HepG2 (cell line): Measurements from ENCODE around the gene ANP32A. TPM values are rescaled to one million over a fixed set of nuclear protein-coding genes. Genes with fewer than 3 reads are reported as not detected.

Experiments
- ATAC-seq: fragments of 200-7000 bp; cut with Tn5 transposase; 3 replicates; pipeline ENCODE4 v1.9.1; 2020; ENCODE audit warnings: mild to moderate bottlenecking, moderate library complexity
- BruUV-seq: library from RNA; stranded (reverse); fragments of 400-500 nt; replicated peaks from 2 replicates; lab custom pipeline; 2021; lab: Mats Ljungman, UMichigan
- CTCF ChIA-PET: fragments of 300-600 bp; formaldehyde crosslinking; extraction: SDS; loops from one replicate; lab custom pipeline; 2021; ENCODE audit warnings: low total read pairs, inconsistent platforms, low intra/inter-chr PET ratio; lab: Yijun Ruan, JAX
- POLR2A ChIA-PET: fragments of 350-600 bp; sonication (Branson Sonifier 250); formaldehyde crosslinking; loops from one replicate; lab custom pipeline; 2020; ENCODE audit warnings: antibody characterized with exemption, inconsistent platforms; lab: Yijun Ruan, JAX
- DNase-seq: peaks from one replicate; pipeline ENCODE4 v3.0.0-alpha.2; 2015; ENCODE audit warnings: low spot score
- FAIRE-seq: peaks from 3 replicates; lab custom pipeline; 2011; peaks lifted over from hg19 to GRCh38; lab: Jason Lieb, UNC
- H2AFZ ChIP-seq: one replicate; pipeline ENCODE4 v1.6.1; 2011; ENCODE audit warnings: low read length, inconsistent platforms
- H3K27ac ChIP-seq: fragments of 300-600 bp; 3 replicates; pipeline ENCODE4 v1.8.0; 2011; ENCODE audit warnings: mixed run types, mild to moderate bottlenecking, mixed read lengths, low read length, inconsistent platforms; ENCODE audit not compliant: insufficient read depth; ENCODE audit errors: extremely low read length
- H3K27me3 ChIP-seq, 2 experiments: fragments of 200-600 bp in 1 of 2; 2 replicates in 1 of 2; 3 replicates in 1 of 2; pipeline versions ENCODE4 v1.6.0 to v1.8.0; 2011; ENCODE audit warnings: low read length in 2 of 2, mild to moderate bottlenecking in 2 of 2, moderate library complexity in 2 of 2, inconsistent platforms in 1 of 2; ENCODE audit not compliant: insufficient read depth in 2 of 2, control insufficient read depth in 1 of 2
- H3K36me3 ChIP-seq, 2 experiments: fragments of 200-600 bp in 1 of 2; replicated peaks in 1 of 2; 2 replicates in 1 of 2; 3 replicates in 1 of 2; pipeline versions ENCODE4 v1.5.1 to v1.8.0; 2011; ENCODE audit warnings: low read length in 2 of 2, inconsistent platforms in 1 of 2; ENCODE audit not compliant: insufficient read depth in 2 of 2, control insufficient read depth in 1 of 2
- H3K4me1 ChIP-seq: 2 replicates; pipeline ENCODE4 v1.5.1; 2012; ENCODE audit warnings: low read length, inconsistent platforms; ENCODE audit not compliant: insufficient read depth
- H3K4me2 ChIP-seq: 2 replicates; pipeline ENCODE4 v1.6.0; 2011; ENCODE audit warnings: low read depth, low read length, inconsistent platforms
- H3K4me3 ChIP-seq, 3 experiments: fragments of 200-600 bp in 1 of 3; sonication (generic), shearing (Covaris generic) in 1 of 3; replicated peaks in 1 of 3; 2 replicates each; pipeline ENCODE4 v1.5.1; 2011 to 2016; ENCODE audit warnings: low read length in 3 of 3, inconsistent platforms in 2 of 3, low read depth in 2 of 3, mild to moderate bottlenecking in 2 of 3, control low read depth in 1 of 3, mixed read lengths in 1 of 3; ENCODE audit not compliant: insufficient read depth in 1 of 3
- H3K79me2 ChIP-seq: one replicate; pipeline ENCODE4 v1.6.1; 2011; ENCODE audit warnings: low read length, inconsistent platforms; ENCODE audit not compliant: insufficient read depth
- H3K9ac ChIP-seq: 2 replicates; pipeline ENCODE4 v1.6.0; 2011; ENCODE audit warnings: mild to moderate bottlenecking, low read depth, low read length, inconsistent platforms; ENCODE audit not compliant: insufficient read depth
- H3K9me3 ChIP-seq: 2 replicates; pipeline ENCODE4 v1.5.1; 2012; ENCODE audit warnings: mild to moderate bottlenecking, low read length
- H4K20me1 ChIP-seq: 2 replicates; pipeline ENCODE4 v1.6.0; 2011; ENCODE audit warnings: inconsistent platforms, mild to moderate bottlenecking, low read length, moderate library complexity; ENCODE audit not compliant: insufficient read depth
- ATF7 ChIP-seq, 2 experiments: fragments of 450-650 bp in 1 of 2; sonication (generic) in 1 of 2; formaldehyde crosslinking in 1 of 2; IDR thresholded peaks; 2 replicates each; pipeline versions ENCODE4 v1.4.0 to v1.6.1; 2016 to 2020; ENCODE audit warnings: antibody characterized with exemption in 1 of 2, mild to moderate bottlenecking in 1 of 2, missing genetic modification reagents in 1 of 2
- CBX1 ChIP-seq: IDR thresholded peaks from one replicate; pipeline ENCODE4 v1.6.1; 2016; ENCODE audit warnings: antibody characterized with exemption, low read depth
- HNRNPUL1 ChIP-seq: fragments of 200-400 bp; formaldehyde crosslinking; IDR thresholded peaks from 2 replicates; pipeline ENCODE4 v1.6.1; 2017; ENCODE audit warnings: low read depth, mild to moderate bottlenecking, low read length, moderate library complexity
- NR2C2 ChIP-seq: sonication (generic); formaldehyde crosslinking; IDR thresholded peaks from 2 replicates; pipeline ENCODE4 v1.4.0; 2020; ENCODE audit warnings: missing genetic modification reagents, mild to moderate bottlenecking, moderate library complexity, borderline replicate concordance
- PHF8 ChIP-seq: sonication (generic); formaldehyde crosslinking; IDR thresholded peaks from 2 replicates; pipeline ENCODE4 v1.5.0; 2020; ENCODE audit warnings: missing genetic modification reagents
- POGZ ChIP-seq: sonication (generic); formaldehyde crosslinking; IDR thresholded peaks from 2 replicates; pipeline ENCODE4 v1.4.0; 2020; ENCODE audit warnings: mild to moderate bottlenecking, missing genetic modification reagents
- RELA ChIP-seq: sonication (generic); formaldehyde crosslinking; IDR thresholded peaks from 2 replicates; pipeline ENCODE4 v1.4.0; 2020; ENCODE audit warnings: missing genetic modification reagents
- ZFP41 ChIP-seq: sonication (generic); formaldehyde crosslinking; IDR thresholded peaks from 2 replicates; pipeline ENCODE4 v1.4.0; 2020; ENCODE audit warnings: mild to moderate bottlenecking, missing genetic modification reagents, borderline replicate concordance
- ZFP90 ChIP-seq: sonication (generic); formaldehyde crosslinking; IDR thresholded peaks from 2 replicates; pipeline ENCODE4 v1.8.0; 2022; ENCODE audit warnings: missing genetic modification reagents, mild to moderate bottlenecking, inconsistent platforms, borderline replicate concordance
- ZNF367 ChIP-seq: sonication (generic); formaldehyde crosslinking; IDR thresholded peaks from 2 replicates; pipeline ENCODE4 v1.4.0; 2020; ENCODE audit warnings: missing genetic modification reagents, borderline replicate concordance
- ZNF747 ChIP-seq: sonication (generic); formaldehyde crosslinking; IDR thresholded peaks from 2 replicates; pipeline ENCODE4 v1.8.1; 2023; ENCODE audit warnings: missing genetic modification reagents, mild to moderate bottlenecking, borderline replicate concordance
- WGBS: methylation state at CpG from one replicate; pipeline ENCODE4 v1.1.6; 2017; ENCODE audit warnings: low lambda C conversion rate; 5-methylcytosine and 5-hydroxymethylcytosine counted together
- in situ Hi-C: cut with HindIII; loops from 2 replicates; pipeline ENCODE4 v1.10.0; 2017; ENCODE audit warnings: low pct_unique_long_range_greater_than_20kb; ENCODE audit not compliant: extremely low pct_ligation_motif_present
- intact Hi-C: fragments of 100-400 bp; cut with micrococcal nuclease; formaldehyde crosslinking; loops from one replicate; pipeline ENCODE4 v1.10.0; 2022; ENCODE audit not compliant: unreplicated experiment
- polyA plus RNA-seq, 8 experiments: library from polyadenylated mRNA; depleted of rRNA in 3 of 8; stranded (reverse) in 7 of 8; unstranded in 1 of 8; fragments of >200 nt; fragmentation: Illumina TruSeq in 4 of 8; extraction: Trizol in 4 of 8; gene quantifications; 2 replicates each; pipeline versions ENCODE4 v1.2.1 to v1.2.3, GENCODE V29; 2011 to 2016; ENCODE audit warnings: low read depth in 4 of 8, missing spikeins in 1 of 8, mixed read lengths in 1 of 8; ENCODE audit not compliant: insufficient read depth in 1 of 8
- total RNA-seq, 5 experiments: library from RNA; depleted of rRNA; stranded (reverse); fragments of >200 nt; fragmentation: Illumina TruSeq; extraction: Trizol; gene quantifications; 2 replicates each; pipeline ENCODE4 v1.2.3, GENCODE V29; 2016; ENCODE audit warnings: low read depth in 1 of 5
- TF ChIP-seq, protein P1 (sequence below): sonication (generic); formaldehyde crosslinking; IDR thresholded peaks from 2 replicates; pipeline ENCODE4 v1.4.0; 2020; ENCODE audit warnings: missing genetic modification reagents, borderline replicate concordance
- TF ChIP-seq, protein P2 (sequence below): sonication (generic); formaldehyde crosslinking; IDR thresholded peaks from 2 replicates; pipeline ENCODE4 v1.5.0; 2020; ENCODE audit warnings: mild to moderate bottlenecking, low read depth, missing genetic modification reagents, borderline replicate concordance
- TF ChIP-seq, protein P3 (sequence below): IDR thresholded peaks from 2 replicates; pipeline ENCODE4 v1.6.1; 2016
- TF ChIP-seq, protein P4 (sequence below): sonication (generic); formaldehyde crosslinking; IDR thresholded peaks from 2 replicates; pipeline ENCODE4 v1.4.0; 2020; ENCODE audit warnings: missing genetic modification reagents

The ANP32A gene
- total and polyA plus RNA-seq, 2 of the 13 experiments (the other 11 are each of a cell fraction or from before 2014, with no cell fraction given), result 60.6 to 206 TPM

DNA sequence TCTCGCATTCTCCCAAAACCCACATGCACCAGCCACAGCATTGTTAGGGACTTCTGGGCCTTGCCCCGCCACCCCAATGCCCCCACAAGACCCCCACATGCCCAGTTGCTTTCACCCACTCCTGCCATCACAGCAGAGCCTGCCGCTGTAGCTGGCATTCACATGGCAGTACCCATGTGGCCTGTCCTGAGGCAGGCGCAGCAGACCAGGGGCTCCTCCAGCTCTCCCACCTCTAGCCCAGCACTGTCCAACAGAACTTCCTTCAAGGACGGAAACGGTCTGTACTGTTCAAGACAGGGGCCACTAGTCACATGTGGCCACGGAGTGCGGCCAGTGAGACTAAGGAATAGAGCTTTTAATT, 32.5 kb downstream of the ANP32A start:
- H3K4me1 ChIP-seq, result peaks cover 16% of the 10 kb centered on the region
- whole genome bisulfite sequencing, result 96% methylated on average over 8 of the region's 8 CpGs
- in situ Hi-C loops, result no loop called here
- ChIA-PET CTCF (no interaction called here), POLR2A (interaction anchor here (1.3 to 2.2 kb wide), 2 partner anchors 28 to 30 kb away, joined by 4 to 6 read pairs; no protein-coding TSS in a partner anchor)
- FAIRE-seq (no peak), DNase-seq (no peak), ATAC-seq (no peak)
- no peak overlapping the region for H3K27ac ChIP-seq
- H3K9me3 ChIP-seq, result no peaks in the 10 kb centered on the region
- H3K27me3 ChIP-seq, result no peaks in the 10 kb centered on the region
- no peak overlapping the region for H3K4me2 ChIP-seq
- intact Hi-C loops, result no loop called here
- H3K9ac ChIP-seq, result no peak overlapping the region
- TF ChIP-seq CBX1 (no peak), ZNF747 (CRISPR knock-in tag) (no peak), ATF7 (IDR thresholded peaks at IDR 0.05) (no peak), ATF7 (CRISPR knock-in tag; IDR thresholded peaks at IDR 0.05) (no peak), NR2C2 (CRISPR knock-in tag) (no peak), ZFP41 (CRISPR knock-in tag) (no peak), RELA (no peak), HNRNPUL1 (no peak), POGZ (no peak), PHF8 (CRISPR knock-in tag) (no peak), ZFP90 (no peak), ZNF367 (CRISPR knock-in tag) (no peak)
- TF ChIP-seq, protein P1, sequence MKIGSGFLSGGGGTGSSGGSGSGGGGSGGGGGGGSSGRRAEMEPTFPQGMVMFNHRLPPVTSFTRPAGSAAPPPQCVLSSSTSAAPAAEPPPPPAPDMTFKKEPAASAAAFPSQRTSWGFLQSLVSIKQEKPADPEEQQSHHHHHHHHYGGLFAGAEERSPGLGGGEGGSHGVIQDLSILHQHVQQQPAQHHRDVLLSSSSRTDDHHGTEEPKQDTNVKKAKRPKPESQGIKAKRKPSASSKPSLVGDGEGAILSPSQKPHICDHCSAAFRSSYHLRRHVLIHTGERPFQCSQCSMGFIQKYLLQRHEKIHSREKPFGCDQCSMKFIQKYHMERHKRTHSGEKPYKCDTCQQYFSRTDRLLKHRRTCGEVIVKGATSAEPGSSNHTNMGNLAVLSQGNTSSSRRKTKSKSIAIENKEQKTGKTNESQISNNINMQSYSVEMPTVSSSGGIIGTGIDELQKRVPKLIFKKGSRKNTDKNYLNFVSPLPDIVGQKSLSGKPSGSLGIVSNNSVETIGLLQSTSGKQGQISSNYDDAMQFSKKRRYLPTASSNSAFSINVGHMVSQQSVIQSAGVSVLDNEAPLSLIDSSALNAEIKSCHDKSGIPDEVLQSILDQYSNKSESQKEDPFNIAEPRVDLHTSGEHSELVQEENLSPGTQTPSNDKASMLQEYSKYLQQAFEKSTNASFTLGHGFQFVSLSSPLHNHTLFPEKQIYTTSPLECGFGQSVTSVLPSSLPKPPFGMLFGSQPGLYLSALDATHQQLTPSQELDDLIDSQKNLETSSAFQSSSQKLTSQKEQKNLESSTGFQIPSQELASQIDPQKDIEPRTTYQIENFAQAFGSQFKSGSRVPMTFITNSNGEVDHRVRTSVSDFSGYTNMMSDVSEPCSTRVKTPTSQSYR (CRISPR knock-in tag), result no peak
- TF ChIP-seq, protein P2, sequence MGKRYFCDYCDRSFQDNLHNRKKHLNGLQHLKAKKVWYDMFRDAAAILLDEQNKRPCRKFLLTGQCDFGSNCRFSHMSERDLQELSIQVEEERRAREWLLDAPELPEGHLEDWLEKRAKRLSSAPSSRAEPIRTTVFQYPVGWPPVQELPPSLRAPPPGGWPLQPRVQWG (CRISPR knock-in tag), result no peak
- TF ChIP-seq, protein P3, sequence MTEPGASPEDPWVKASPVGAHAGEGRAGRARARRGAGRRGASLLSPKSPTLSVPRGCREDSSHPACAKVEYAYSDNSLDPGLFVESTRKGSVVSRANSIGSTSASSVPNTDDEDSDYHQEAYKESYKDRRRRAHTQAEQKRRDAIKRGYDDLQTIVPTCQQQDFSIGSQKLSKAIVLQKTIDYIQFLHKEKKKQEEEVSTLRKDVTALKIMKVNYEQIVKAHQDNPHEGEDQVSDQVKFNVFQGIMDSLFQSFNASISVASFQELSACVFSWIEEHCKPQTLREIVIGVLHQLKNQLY (CRISPR knock-in tag), result no peak
- TF ChIP-seq, protein P4, sequence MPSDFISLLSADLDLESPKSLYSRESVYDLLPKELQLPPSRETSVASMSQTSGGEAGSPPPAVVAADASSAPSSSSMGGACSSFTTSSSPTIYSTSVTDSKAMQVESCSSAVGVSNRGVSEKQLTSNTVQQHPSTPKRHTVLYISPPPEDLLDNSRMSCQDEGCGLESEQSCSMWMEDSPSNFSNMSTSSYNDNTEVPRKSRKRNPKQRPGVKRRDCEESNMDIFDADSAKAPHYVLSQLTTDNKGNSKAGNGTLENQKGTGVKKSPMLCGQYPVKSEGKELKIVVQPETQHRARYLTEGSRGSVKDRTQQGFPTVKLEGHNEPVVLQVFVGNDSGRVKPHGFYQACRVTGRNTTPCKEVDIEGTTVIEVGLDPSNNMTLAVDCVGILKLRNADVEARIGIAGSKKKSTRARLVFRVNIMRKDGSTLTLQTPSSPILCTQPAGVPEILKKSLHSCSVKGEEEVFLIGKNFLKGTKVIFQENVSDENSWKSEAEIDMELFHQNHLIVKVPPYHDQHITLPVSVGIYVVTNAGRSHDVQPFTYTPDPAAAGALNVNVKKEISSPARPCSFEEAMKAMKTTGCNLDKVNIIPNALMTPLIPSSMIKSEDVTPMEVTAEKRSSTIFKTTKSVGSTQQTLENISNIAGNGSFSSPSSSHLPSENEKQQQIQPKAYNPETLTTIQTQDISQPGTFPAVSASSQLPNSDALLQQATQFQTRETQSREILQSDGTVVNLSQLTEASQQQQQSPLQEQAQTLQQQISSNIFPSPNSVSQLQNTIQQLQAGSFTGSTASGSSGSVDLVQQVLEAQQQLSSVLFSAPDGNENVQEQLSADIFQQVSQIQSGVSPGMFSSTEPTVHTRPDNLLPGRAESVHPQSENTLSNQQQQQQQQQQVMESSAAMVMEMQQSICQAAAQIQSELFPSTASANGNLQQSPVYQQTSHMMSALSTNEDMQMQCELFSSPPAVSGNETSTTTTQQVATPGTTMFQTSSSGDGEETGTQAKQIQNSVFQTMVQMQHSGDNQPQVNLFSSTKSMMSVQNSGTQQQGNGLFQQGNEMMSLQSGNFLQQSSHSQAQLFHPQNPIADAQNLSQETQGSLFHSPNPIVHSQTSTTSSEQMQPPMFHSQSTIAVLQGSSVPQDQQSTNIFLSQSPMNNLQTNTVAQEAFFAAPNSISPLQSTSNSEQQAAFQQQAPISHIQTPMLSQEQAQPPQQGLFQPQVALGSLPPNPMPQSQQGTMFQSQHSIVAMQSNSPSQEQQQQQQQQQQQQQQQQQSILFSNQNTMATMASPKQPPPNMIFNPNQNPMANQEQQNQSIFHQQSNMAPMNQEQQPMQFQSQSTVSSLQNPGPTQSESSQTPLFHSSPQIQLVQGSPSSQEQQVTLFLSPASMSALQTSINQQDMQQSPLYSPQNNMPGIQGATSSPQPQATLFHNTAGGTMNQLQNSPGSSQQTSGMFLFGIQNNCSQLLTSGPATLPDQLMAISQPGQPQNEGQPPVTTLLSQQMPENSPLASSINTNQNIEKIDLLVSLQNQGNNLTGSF, result no peak
- peaks cover 79% of the 10 kb centered on the region for H4K20me1 ChIP-seq
- H3K4me3 ChIP-seq, result no peak overlapping the region
- no peak overlapping the region for H2AFZ ChIP-seq
- no TSS peak for BruUV-seq
- peaks cover 20 to 64% of the 10 kb centered on the region in 2 experiments for H3K36me3 ChIP-seq
- H3K79me2 ChIP-seq, result peaks cover 52% of the 10 kb centered on the region
